Parathyroid adenoma (tissue), 2 donors: Measurements from ENCODE around the gene MND1.

Source experiments
- H2AFZ ChIP-seq: fragments of 300-600 bp; sonication (generic); one replicate; pipeline ENCODE4 v1.7.0; 2017; ENCODE audit warnings: antibody characterized with exemption, mild to moderate bottlenecking
- H3K27ac ChIP-seq: fragments of 300-600 bp; sonication (generic); one replicate; pipeline ENCODE4 v1.7.0; 2017
- H3K27me3 ChIP-seq: fragments of 300-600 bp; sonication (generic); one replicate; pipeline ENCODE4 v1.7.0; 2017; ENCODE audit warnings: low read length; ENCODE audit not compliant: control insufficient read depth, insufficient read depth
- H3K36me3 ChIP-seq: fragments of 300-600 bp; sonication (generic); one replicate; pipeline ENCODE4 v1.7.0; 2017; ENCODE audit warnings: low read length; ENCODE audit not compliant: control insufficient read depth, insufficient read depth
- H3K4me1 ChIP-seq: fragments of 300-600 bp; sonication (generic); one replicate; pipeline ENCODE4 v1.7.0; 2017; ENCODE audit warnings: control low read depth
- H3K4me2 ChIP-seq: fragments of 300-600 bp; sonication (generic); one replicate; pipeline ENCODE4 v1.7.0; 2017; ENCODE audit warnings: low read length
- H3K4me3 ChIP-seq: fragments of 300-600 bp; sonication (generic); one replicate; pipeline ENCODE4 v1.7.0; 2017; ENCODE audit warnings: low read depth, low read length
- H3K79me2 ChIP-seq: fragments of 300-600 bp; sonication (generic); one replicate; pipeline ENCODE4 v1.7.0; 2017; ENCODE audit warnings: control low read depth
- H3K9ac ChIP-seq: fragments of 300-600 bp; sonication (generic); one replicate; pipeline ENCODE4 v1.7.0; 2017; ENCODE audit warnings: mild to moderate bottlenecking
- H3K9me3 ChIP-seq: fragments of 300-600 bp; sonication (generic); one replicate; pipeline ENCODE4 v1.7.0; 2017; ENCODE audit warnings: low read length; ENCODE audit not compliant: control insufficient read depth
- CTCF ChIP-seq: fragments of 300-600 bp; sonication (generic); IDR thresholded peaks from one replicate; pipeline ENCODE4 v1.7.0; 2017; ENCODE audit warnings: antibody characterized with exemption, mild to moderate bottlenecking
- donor health status: primary hyperparathyroidism.

MND1 gene

GRCh38 chr4:153345012-153345981, 809 bp downstream of the MND1 start:
- Histone ChIP-seq H3K4me3 (peak overlapping the region; percentile 67), H3K36me3 (no peaks in the 10 kb centered on the region), H2AFZ (peak overlapping the region; percentile 83), H3K9ac (no peak overlapping the region), H3K4me1 (no peaks in the 10 kb centered on the region), H3K27me3 (no peaks in the 10 kb centered on the region), H3K4me2 (peak overlapping the region; percentile 60), H3K79me2 (no peaks in the 10 kb centered on the region), H3K27ac (no peak overlapping the region), H3K9me3 (no peaks in the 10 kb centered on the region)
- no peak for TF ChIP-seq CTCF

- Histone ChIP-seq H3K27me3 (no peaks in the 10 kb centered on the region), H3K9ac (no peak overlapping the region), H3K27ac (no peak overlapping the region), H3K4me1 (no peaks in the 10 kb centered on the region), H3K9me3 (no peaks in the 10 kb centered on the region), H3K36me3 (no peaks in the 10 kb centered on the region), H3K4me2 (no peak overlapping the region), H2AFZ (no peak overlapping the region), H3K79me2 (no peaks in the 10 kb centered on the region), H3K4me3 (no peak overlapping the region)
- no peak for TF ChIP-seq CTCF
Observed at GRCh38 chr4:153346031-153346430, 1.5 kb downstream of the MND1 start.

- Histone ChIP-seq H3K9ac (no peak overlapping the region), H3K27me3 (no peaks in the 10 kb centered on the region), H3K9me3 (no peaks in the 10 kb centered on the region), H3K36me3 (no peaks in the 10 kb centered on the region), H3K4me1 (no peaks in the 10 kb centered on the region), H3K27ac (no peak overlapping the region), H2AFZ (no peak overlapping the region), H3K79me2 (no peaks in the 10 kb centered on the region), H3K4me3 (no peak overlapping the region), H3K4me2 (no peak overlapping the region)
- no peak for TF ChIP-seq CTCF
Observed at GRCh38 chr4:153346563-153346962, 2.1 kb downstream of the MND1 start.

GRCh38 chr4:153347117-153347516, 2.6 kb downstream of the MND1 start:
- Histone ChIP-seq H3K4me1 (no peaks in the 10 kb centered on the region), H2AFZ (no peak overlapping the region), H3K9me3 (no peaks in the 10 kb centered on the region), H3K4me3 (no peak overlapping the region), H3K4me2 (no peak overlapping the region), H3K36me3 (no peaks in the 10 kb centered on the region), H3K79me2 (no peaks in the 10 kb centered on the region), H3K27ac (no peak overlapping the region), H3K9ac (no peak overlapping the region), H3K27me3 (no peaks in the 10 kb centered on the region)
- TF ChIP-seq CTCF, result no peak

- Histone ChIP-seq H3K9ac (no peak overlapping the region), H3K79me2 (no peaks in the 10 kb centered on the region), H3K9me3 (no peaks in the 10 kb centered on the region), H2AFZ (no peak overlapping the region), H3K27ac (no peak overlapping the region), H3K4me2 (no peak overlapping the region), H3K4me1 (no peaks in the 10 kb centered on the region), H3K27me3 (no peaks in the 10 kb centered on the region), H3K36me3 (no peaks in the 10 kb centered on the region), H3K4me3 (no peak overlapping the region)
- TF ChIP-seq CTCF, result no peak
Observed at GRCh38 chr4:153348006-153348405, 3.5 kb downstream of the MND1 start.
